ENCODE data around the gene ITGB5.

DNA sequence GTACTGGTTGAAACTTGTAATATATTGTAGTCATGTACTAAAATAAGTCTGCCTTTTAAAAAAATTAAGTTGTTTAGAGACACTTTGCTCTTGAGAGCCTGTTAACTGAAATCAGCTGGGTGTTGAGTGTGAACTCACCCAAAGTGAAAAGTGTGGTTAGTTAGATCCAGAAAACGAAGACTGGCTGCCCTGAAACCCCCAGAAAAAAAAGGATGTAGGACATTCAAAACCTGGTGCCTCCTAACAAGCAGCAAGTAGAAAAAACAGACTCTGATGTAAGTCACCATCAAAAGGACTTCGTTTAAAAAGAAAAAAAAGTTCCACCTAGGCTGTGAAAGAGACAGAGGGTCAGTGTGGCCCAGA, 116.1 kb downstream of the ITGB5 start:
- TF ChIP-seq, protein P1, sequence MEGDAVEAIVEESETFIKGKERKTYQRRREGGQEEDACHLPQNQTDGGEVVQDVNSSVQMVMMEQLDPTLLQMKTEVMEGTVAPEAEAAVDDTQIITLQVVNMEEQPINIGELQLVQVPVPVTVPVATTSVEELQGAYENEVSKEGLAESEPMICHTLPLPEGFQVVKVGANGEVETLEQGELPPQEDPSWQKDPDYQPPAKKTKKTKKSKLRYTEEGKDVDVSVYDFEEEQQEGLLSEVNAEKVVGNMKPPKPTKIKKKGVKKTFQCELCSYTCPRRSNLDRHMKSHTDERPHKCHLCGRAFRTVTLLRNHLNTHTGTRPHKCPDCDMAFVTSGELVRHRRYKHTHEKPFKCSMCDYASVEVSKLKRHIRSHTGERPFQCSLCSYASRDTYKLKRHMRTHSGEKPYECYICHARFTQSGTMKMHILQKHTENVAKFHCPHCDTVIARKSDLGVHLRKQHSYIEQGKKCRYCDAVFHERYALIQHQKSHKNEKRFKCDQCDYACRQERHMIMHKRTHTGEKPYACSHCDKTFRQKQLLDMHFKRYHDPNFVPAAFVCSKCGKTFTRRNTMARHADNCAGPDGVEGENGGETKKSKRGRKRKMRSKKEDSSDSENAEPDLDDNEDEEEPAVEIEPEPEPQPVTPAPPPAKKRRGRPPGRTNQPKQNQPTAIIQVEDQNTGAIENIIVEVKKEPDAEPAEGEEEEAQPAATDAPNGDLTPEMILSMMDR (IDR thresholded peaks at IDR 0.05) = no peak
- TF ChIP-seq, protein P2, sequence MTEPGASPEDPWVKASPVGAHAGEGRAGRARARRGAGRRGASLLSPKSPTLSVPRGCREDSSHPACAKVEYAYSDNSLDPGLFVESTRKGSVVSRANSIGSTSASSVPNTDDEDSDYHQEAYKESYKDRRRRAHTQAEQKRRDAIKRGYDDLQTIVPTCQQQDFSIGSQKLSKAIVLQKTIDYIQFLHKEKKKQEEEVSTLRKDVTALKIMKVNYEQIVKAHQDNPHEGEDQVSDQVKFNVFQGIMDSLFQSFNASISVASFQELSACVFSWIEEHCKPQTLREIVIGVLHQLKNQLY (CRISPR knock-in tag; IDR thresholded peaks at IDR 0.05) = no peak
- TF ChIP-seq KAT7 (CRISPR knock-in tag; IDR thresholded peaks at IDR 0.05; ENCODE audit: borderline replicate concordance) = no peak

All from WTC11 (cell line).